ENCODE measurements around the gene DMXL2. TPM values are rescaled to one million over a fixed set of nuclear protein-coding genes. Genes with fewer than 3 reads are reported as not detected.
"Not testable (repeated sequence)": the region's sequence is repeated elsewhere in the genome, so short reads cannot be mapped to it uniquely, and the experiment has no call there.

Gene DMXL2
- polyA plus RNA-seq, 4 donors = 47.3 to 95.7 (median 55.9) TPM

- DNase-seq (ENCODE audit: low read depth in 4 of 4, low spot score in 3 of 4) = no peak
These were observed 126.3 kb downstream of the DMXL2 start for GRCh38 chr15:51496246-51496645.

GRCh38 chr15:51494411-51495314 lies 127.9 kb downstream of the DMXL2 start:
- DNase-seq (ENCODE audit: low read depth in 4 of 4, low spot score in 3 of 4) = no peak

GRCh38 chr15:51493892-51494291 lies 128.7 kb downstream of the DMXL2 start:
- DNase-seq (ENCODE audit: low read depth in 4 of 4, low spot score in 3 of 4) = no peak

GRCh38 chr15:51492528-51492927 lies 130.0 kb downstream of the DMXL2 start:
- no peak for DNase-seq (ENCODE audit: low read depth in 4 of 4, low spot score in 3 of 4)

DNA sequence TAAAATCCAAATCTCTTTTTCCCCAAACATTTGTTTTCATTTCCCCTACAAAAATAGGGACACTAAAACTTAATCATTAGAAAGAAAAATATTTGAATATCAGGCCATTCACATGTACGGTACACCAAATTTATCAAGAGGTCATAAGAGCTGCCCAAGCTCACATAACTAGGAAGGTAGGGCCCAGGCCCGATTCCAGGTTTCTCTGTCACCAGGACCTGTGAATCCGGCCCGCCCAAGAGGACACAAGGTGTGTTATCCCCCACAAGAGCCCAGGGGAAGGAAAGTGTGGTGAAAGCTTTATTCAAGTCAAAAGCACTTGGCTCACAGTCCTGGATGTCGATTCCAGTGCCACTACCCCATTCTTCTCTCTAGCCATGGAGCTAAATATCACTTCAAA lies 130.6 kb downstream of the DMXL2 start:
- DNase-seq (ENCODE audit: low read depth in 4 of 4, low spot score in 3 of 4) = no peak

DNA sequence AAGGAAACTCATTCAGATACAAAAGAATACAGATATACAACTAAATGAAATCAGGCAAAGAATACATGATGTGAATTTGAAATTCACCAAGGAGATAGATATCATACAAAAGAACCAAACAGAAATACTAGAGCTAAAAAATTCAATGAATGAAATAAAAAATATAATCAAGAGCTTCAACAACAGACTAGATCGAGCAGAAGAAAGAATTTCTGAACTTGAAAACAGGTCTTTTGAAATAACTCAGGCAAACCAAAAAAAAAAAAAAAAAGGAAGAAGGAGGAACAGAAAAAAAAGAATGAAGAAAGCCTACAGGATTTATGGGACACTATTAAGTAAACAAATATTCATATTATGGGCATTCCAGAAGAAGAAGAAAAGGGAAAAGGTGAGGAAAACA lies 137.8 kb downstream of the DMXL2 start:
- no peak for DNase-seq (ENCODE audit: low read depth in 4 of 4, low spot score in 3 of 4)

- no peak for DNase-seq (ENCODE audit: low read depth in 4 of 4, low spot score in 3 of 4)
These were observed 138.6 kb downstream of the DMXL2 start for GRCh38 chr15:51483985-51484384.

- DNase-seq (ENCODE audit: low read depth in 4 of 4, low spot score in 3 of 4) = no peak
These were observed 139.1 kb downstream of the DMXL2 start for GRCh38 chr15:51483520-51483919.

- no peak for DNase-seq (ENCODE audit: low read depth in 4 of 4, low spot score in 3 of 4)
These were observed 146.8 kb downstream of the DMXL2 start for GRCh38 chr15:51475736-51476135.

- no peak for DNase-seq (ENCODE audit: low read depth in 4 of 4, low spot score in 3 of 4)
These were observed 152.1 kb downstream of the DMXL2 start for GRCh38 chr15:51470512-51470911.

GRCh38 chr15:51460796-51461195 lies 161.8 kb downstream of the DMXL2 start:
- DNase-seq (ENCODE audit: low read depth in 4 of 4, low spot score in 3 of 4) = no peak

GRCh38 chr15:51450001-51450400 lies 172.6 kb downstream of the DMXL2 start:
- DNase-seq (ENCODE audit: low read depth in 4 of 4, low spot score in 3 of 4) = no peak

- no peak for DNase-seq (ENCODE audit: low read depth in 4 of 4, low spot score in 3 of 4)
These were observed 173.8 kb downstream of the DMXL2 start for GRCh38 chr15:51448622-51449399.

- no peak for DNase-seq (ENCODE audit: low read depth in 4 of 4, low spot score in 3 of 4)
These were observed 174.5 kb downstream of the DMXL2 start for GRCh38 chr15:51447855-51448621.

DNA sequence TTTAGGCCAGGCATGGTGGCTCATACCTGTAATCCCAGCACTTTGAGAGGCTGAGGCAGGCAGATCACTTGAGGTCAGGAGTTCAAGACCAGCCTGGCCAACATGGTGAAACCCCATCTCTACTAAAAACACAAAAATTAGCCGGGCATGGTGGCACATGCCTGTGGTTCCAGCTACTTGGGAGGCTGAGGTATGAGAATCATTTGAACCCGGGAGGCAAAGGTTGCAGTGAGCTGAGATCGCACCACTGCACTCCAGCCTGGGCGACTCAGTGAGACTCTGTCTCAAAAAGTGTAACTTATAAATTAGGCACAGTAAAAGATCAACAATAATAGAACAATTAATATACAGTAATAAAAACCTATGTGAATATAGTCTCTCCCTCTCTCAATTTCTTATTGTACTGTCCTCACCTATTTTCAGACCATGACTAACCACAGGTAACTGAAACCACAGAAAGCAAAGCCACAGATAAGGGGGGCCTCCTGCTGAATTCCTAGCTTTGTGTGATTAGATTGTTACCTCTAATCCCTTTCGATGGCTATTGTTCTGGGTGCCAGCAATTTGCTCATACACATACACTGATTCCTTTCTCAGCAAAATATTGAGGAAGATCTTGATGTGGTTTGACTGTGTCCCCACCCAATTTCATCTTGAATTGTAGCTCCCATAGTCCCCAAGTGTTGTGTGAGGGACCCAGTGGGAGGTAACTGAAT lies 176.4 kb downstream of the DMXL2 start:
- DNase-seq (ENCODE audit: low read depth in 4 of 4, low spot score in 3 of 4) = not testable (repeated sequence)

DNA sequence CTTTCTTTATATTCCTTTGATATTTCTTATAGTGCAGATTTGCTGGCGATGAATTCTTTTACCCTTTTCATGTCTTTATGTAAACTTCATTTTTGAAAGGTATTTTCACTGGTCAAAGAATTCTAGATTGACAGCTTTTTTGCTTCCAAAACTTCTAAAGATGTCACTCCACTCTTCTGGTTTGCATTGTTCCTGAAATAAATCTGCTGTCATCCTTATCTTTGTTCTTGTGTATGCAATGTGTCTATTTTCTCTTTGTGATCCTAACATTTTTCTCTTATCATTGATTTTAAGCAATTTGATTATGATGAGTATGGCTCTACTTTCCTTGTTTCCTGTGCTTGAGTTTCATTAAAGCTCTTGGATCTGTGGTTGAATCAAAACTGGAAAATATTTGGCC lies 177.8 kb downstream of the DMXL2 start:
- no peak for DNase-seq (ENCODE audit: low read depth in 4 of 4, low spot score in 3 of 4)

GRCh38 chr15:51444112-51444511 lies 178.5 kb downstream of the DMXL2 start:
- DNase-seq (ENCODE audit: low read depth in 4 of 4, low spot score in 3 of 4) = no peak

DNA sequence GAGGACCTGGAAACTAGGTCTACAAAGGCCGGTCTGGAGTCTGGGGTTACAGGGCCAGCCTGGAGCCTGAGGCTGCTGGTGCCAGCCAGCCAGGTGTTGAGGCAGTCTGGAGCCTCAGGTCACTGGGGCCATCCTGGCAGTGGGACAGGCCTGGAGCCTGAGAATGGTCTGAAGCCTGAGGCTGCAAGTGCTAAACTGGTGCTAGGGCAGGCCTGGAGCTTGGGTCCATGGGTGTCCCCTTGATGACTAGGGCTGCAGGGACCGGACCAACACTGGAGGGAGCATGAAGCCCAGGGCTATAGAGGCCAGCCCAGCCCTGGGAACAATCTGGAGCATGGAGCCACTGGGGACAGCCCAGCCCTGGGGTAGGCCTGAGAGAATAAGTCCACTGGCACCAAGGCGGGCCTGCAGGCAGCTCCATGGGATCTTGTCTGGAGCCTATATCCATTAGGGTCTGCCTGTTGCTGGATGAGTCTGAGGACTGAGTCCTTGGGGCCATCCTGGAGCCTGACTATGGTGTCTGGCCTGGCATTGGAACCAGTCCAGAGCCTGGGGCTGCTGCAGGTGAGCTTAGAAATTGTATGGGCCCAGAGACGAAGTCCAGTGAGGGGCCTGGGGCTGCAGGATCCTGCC lies 179.2 kb downstream of the DMXL2 start:
- DNase-seq (ENCODE audit: low read depth in 4 of 4, low spot score in 3 of 4) = no peak

- no peak for DNase-seq (ENCODE audit: low read depth in 4 of 4, low spot score in 3 of 4)
These were observed 184.0 kb downstream of the DMXL2 start for GRCh38 chr15:51438526-51438925.

DNA sequence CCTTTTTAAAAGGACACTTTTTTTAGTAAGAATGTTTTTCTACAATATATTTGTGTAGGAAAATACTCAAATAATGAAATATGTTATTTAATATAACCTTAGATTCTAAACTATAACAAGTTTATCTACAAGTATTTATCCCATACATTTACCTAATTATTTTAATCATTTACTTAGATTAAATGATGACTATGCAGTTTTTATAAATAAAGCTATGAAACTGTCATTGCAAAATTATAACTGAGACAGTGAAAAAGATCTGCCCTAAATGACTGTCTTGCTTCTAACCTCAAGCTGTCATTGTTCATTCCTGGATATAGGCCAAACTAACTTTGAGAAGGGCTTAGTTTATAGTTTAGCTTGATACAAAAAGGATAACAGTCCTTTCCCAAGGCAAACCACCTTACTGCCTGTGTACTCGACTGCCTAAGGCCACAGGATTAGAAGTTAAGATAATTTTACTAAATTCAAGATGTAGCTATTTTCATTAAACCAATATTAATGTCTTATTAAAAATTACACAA lies 197.0 kb downstream of the DMXL2 start:
- DNase-seq (ENCODE audit: low read depth in 4 of 4, low spot score in 3 of 4) = no peak

Data from left renal pelvis (tissue), 4 donors.